Bronchial epithelial cell (primary cell): ENCODE data around the gene PIAS4. TPM values are rescaled to one million over a fixed set of nuclear protein-coding genes. Genes with fewer than 3 reads are reported as not detected.

Experiments
- DNase-seq: peaks from one replicate; pipeline ENCODE4 v3.0.0-alpha.2; 2010; ENCODE audit warnings: low read depth
- FAIRE-seq: peaks from 2 replicates; lab custom pipeline; 2011; peaks lifted over from hg19 to GRCh38; lab: Jason Lieb, UNC
- H3K27me3 ChIP-seq: 2 replicates; pipeline ENCODE4 v1.5.1; 2011; ENCODE audit warnings: low read length; ENCODE audit not compliant: control insufficient read depth, insufficient read depth
- H3K36me3 ChIP-seq: 2 replicates; pipeline ENCODE4 v1.5.1; 2011; ENCODE audit warnings: low read length; ENCODE audit not compliant: control insufficient read depth, insufficient read depth
- H3K4me3 ChIP-seq: 2 replicates; pipeline ENCODE4 v1.5.1; 2011; ENCODE audit warnings: mild to moderate bottlenecking, low read depth, low read length, control low read depth
- total RNA-seq: library from RNA; depleted of rRNA; stranded (reverse); fragments of >200 nt; gene quantifications from 2 replicates; pipeline ENCODE4 v1.2.1, GENCODE V29; 2014
- TF ChIP-seq, protein P1 (sequence below): IDR thresholded peaks from 2 replicates; pipeline ENCODE4 v1.5.1; 2011; ENCODE audit warnings: mild to moderate bottlenecking, moderate library complexity, low read length, control low read depth, inconsistent platforms; ENCODE audit not compliant: insufficient read depth, severe bottlenecking

PIAS4 gene
- total RNA-seq, 1 donor from 2014 or later, result 10.0 TPM

DNA sequence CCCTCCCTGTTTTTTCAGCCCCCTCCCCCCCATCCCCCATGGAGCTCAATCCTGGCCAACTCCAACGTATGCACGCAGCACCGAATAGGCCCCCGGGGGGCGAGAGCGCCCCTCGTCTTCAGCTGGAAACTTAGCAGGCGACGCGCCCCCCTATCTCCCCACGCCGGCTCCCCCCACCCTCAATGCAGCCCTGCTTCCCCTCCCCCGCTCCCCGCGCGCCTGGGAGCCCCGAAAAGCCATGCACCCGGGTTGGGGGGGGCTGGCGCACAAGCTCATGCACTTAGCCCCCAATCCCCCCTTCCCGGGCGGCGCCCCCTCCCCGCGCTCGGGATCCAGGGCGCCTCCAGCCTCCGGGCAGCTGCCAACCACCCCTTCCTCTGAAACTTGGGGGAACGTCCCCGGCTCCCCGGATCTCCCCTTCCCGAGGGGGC is 58.7 kb downstream of the PIAS4 start:
- FAIRE-seq (no peak), DNase-seq (no peak)
- Histone ChIP-seq H3K36me3 (peaks cover 9% of the 10 kb centered on the region), H3K4me3 (peak overlapping the region; percentile 83), H3K27me3 (no peaks in the 10 kb centered on the region)
- TF ChIP-seq, protein P1, sequence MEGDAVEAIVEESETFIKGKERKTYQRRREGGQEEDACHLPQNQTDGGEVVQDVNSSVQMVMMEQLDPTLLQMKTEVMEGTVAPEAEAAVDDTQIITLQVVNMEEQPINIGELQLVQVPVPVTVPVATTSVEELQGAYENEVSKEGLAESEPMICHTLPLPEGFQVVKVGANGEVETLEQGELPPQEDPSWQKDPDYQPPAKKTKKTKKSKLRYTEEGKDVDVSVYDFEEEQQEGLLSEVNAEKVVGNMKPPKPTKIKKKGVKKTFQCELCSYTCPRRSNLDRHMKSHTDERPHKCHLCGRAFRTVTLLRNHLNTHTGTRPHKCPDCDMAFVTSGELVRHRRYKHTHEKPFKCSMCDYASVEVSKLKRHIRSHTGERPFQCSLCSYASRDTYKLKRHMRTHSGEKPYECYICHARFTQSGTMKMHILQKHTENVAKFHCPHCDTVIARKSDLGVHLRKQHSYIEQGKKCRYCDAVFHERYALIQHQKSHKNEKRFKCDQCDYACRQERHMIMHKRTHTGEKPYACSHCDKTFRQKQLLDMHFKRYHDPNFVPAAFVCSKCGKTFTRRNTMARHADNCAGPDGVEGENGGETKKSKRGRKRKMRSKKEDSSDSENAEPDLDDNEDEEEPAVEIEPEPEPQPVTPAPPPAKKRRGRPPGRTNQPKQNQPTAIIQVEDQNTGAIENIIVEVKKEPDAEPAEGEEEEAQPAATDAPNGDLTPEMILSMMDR, result no peak

DNA sequence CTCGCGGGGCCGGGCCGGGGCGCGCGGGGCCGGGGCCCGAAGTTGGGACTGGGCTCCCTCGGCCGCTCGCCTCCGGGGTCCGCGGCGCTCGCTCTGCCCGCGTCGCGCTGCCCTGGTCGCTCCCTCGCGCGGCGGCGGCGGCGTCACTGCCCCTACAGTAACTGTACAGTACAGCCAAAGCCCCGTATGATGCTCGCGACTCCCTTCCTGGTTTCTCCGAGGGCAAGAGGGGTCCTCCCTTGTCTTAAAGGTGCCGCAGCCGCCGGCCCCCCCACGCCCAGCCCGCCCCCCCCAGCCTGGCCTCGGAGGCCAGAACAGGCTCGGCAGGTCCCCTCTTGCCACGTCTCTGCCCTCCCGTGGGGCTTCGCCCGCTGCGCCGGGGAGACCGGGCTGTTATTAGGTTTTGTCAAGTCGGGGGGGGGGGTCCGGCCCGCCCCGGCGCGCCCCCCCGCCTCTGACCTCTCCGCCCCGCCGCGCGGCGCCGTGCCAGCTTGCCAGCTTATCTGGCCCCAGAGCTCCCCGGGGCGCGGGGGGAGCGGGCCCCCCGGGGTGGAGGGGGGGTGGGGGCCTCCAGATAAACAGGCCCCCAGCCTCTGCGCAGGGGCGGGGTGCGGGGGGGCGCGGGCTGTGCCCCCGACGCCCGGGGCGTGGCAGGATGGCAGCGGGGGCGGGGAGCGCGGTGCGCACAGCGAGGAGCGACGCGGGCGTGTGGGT is 59.3 kb downstream of the PIAS4 start, which contains the start of gene ZBTB7A:
TSS of gene ZBTB7A (minus strand) at position 218 of the 714 bp plus-strand sequence. CDS start 11,667 bp downstream, outside the sequence.
- FAIRE-seq (no peak), DNase-seq (peak; percentile 55)
- no peaks in the 10 kb centered on the region for H3K27me3 ChIP-seq
- H3K36me3 ChIP-seq, result peaks cover 9% of the 10 kb centered on the region
- TF ChIP-seq, protein P1, result no peak
- H3K4me3 ChIP-seq, result peak within 1 kb of the TSS; percentile 83

DNA sequence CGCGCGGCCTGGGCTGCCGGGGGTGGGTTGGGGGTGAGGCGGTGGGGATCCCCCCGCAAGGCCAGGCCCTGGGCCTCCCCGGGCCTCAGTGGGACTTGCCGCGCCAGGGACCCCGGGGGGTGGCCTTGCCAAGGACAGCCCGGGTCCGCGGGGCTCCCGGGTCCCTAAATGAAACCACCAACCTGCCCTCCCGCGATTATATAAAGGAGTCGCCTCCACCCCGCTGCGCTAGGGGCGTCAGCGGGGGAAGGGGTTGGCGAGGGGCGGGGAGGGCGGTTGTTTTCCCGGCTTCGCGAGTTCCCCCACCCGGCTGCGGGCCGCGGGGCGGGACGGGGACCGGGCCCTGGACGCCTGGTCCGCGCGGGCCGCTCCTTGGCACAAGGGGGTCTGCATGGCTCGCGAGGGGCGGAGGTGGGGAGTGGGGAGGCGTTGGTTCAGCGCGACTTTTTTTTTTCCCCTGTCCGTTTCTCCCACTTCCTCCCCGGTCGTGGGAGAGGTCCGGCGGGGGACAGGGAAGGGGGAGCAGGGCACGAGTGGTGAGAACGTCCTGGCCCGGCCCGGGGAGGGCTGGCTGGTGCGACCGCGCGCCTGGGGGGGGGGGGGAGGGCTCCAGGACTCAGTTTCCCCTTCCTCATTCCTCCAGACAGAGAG is 60.0 kb downstream of the PIAS4 start:
- DNase-seq, result no peak
- FAIRE-seq, result no peak
- TF ChIP-seq, protein P1, result no peak
- Histone ChIP-seq H3K4me3 (peak overlapping the region; percentile 83), H3K36me3 (peaks cover 9% of the 10 kb centered on the region), H3K27me3 (no peaks in the 10 kb centered on the region)

DNA sequence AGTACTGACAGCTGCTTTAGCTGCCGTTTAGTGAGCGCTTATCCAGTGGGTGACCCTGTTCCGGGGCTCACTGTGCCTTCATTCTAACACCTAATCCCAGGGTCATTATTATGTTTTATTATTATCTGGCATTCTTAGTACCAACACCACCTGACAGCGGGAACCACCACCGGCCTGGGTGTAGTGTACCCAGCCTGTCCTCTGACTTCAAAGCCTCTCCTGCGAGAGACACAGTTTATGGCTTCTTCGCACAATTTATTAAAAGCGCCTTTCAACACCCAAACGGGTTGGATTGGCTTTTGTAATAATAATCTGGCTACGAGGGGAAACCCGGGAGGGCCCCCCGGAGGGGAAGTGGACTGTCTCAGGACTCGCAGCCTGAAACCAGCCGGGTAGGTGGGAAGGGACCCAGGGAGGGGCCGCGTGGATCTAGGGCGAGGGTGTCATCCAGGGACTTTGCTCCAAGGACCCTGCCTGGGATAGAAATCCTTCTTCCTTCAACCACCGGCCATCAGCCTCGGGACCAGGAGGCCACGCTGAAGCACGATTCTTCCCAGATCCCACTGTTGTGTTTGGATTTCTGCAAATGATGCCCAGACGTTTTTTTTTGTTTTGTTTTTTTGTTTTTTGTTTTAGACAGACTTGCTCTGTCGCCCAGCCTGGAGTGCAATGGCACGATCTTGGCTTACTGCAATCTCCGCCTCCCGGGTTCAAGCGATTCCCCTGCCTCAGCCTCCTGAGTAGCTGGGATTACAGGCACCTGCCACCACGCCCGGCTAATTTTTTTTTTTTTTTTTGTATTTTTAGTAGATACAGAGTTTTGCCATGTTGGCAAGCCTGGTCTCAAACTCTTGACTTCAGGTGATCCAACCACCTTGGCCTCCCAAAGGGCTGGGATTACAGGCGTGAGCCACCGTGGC is 60.8 kb downstream of the PIAS4 start:
- Histone ChIP-seq H3K36me3 (peaks cover 5% of the 10 kb centered on the region), H3K4me3 (peak overlapping the region; percentile 83), H3K27me3 (no peaks in the 10 kb centered on the region)
- FAIRE-seq, result no peak
- TF ChIP-seq, protein P1, result no peak
- DNase-seq, result no peak

DNA sequence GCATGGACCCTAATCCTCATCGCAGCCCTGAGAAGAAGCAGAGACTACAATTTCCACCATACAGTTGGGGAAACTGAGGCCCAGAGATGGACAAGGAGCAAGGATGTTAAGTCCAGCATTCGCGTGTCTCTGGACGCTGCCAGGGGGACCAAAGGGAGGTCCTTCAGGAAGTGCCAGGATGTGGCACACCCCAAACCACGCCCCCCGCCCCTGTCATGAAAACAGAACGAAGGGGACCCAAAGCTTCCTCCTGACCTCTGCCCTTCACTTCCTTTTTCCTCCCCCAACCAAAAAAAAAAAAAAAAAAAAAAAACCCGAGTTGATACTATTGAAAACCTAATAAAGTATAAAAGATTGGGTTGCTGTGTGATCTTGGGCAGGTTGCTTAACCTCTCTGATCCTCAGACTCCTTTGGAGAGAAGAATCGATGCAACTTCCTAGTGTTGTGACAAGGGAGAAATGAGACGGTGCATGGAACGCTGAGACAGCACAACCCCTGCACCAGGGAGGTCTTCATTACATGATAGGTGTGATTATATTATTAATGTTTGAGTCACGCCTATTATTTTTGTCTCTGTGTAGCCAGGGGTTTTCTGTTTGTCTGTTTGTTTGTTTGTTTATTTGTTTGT is 61.9 kb downstream of the PIAS4 start:
- FAIRE-seq (peak; percentile 36), DNase-seq (no peak)
- H3K4me3 ChIP-seq, result no peak overlapping the region
- TF ChIP-seq, protein P1, result no peak
- H3K36me3 ChIP-seq, result no peaks in the 10 kb centered on the region
- H3K27me3 ChIP-seq, result no peaks in the 10 kb centered on the region
